K562 (cell line): ENCODE results near the gene ACAA2. TPM values are rescaled to one million over a fixed set of nuclear protein-coding genes. Genes with fewer than 3 reads are reported as not detected.

Source experiments
- ELF2 ChIP-seq: fragments of 250-450 bp; sonication (Bioruptor Pico); IDR thresholded peaks from 2 replicates; pipeline ENCODE4 v1.5.0; 2021; ENCODE audit warnings: mild to moderate bottlenecking
- FOS ChIP-seq: IDR thresholded peaks from 3 replicates; pipeline ENCODE4 v1.6.1; 2011; ENCODE audit not compliant: insufficient read length; ENCODE audit errors: extremely low read depth
- SNRNP70 ChIP-seq: fragments of 200-400 bp; formaldehyde crosslinking; optimal IDR thresholded peaks from 2 replicates; pipeline ENCODE3; 2017; ENCODE audit warnings: low read depth, low read length
- TEAD2 ChIP-seq: fragments of 450-650 bp; IDR thresholded peaks from 2 replicates; pipeline ENCODE4 v1.6.1; 2016; ENCODE audit warnings: missing genetic modification characterization, control low read depth, missing compliant biosample characterization
- ZNF436 ChIP-seq: fragments of 250-450, 450-650 bp; sonication (Bioruptor Pico); formaldehyde crosslinking; IDR thresholded peaks from 2 replicates; pipeline ENCODE4 v1.7.0; 2020; ENCODE audit warnings: mild to moderate bottlenecking
- ZNF785 ChIP-seq: fragments of 250-450 bp; sonication (Bioruptor Pico); IDR thresholded peaks from 2 replicates; pipeline ENCODE4 v1.4.0; 2020; ENCODE audit warnings: mild to moderate bottlenecking
- polyA plus RNA-seq, 8 experiments: library from polyadenylated mRNA; depleted of rRNA in 4 of 8; stranded (reverse) in 5 of 8; unstranded in 3 of 8; fragments of >200 nt; fragmentation: Nextera tagmentation in 2 of 8; fragmentation: Illumina TruSeq in 1 of 8; extraction: Ambion mirVana in 2 of 8; extraction: Trizol in 1 of 8; gene quantifications; 2 replicates each; pipeline versions ENCODE4 v1.2.1 to v1.2.3, GENCODE V29; 2011 to 2014; ENCODE audit warnings: inconsistent platforms in 1 of 8, missing spikeins in 1 of 8
- total RNA-seq, 7 experiments: library from RNA; depleted of rRNA in 6 of 7; stranded (reverse); fragments of >200 nt in 6 of 7; fragmentation: Illumina TruSeq in 2 of 7; extraction: Trizol in 2 of 7; gene quantifications; 2 replicates each; pipeline versions ENCODE4 v1.2.1 to v1.2.3, GENCODE V29; 2011 to 2021; ENCODE audit warnings: low replicate concordance in 1 of 7
- TF ChIP-seq, protein P1 (sequence below): sonication (generic); formaldehyde crosslinking; IDR thresholded peaks from 2 replicates; pipeline ENCODE4 v1.9.0; 2022; ENCODE audit warnings: mild to moderate bottlenecking, missing genetic modification reagents
- TF ChIP-seq, protein P2 (sequence below): fragments of 250-450 bp; sonication (Bioruptor Pico); IDR thresholded peaks from 2 replicates; pipeline ENCODE4 v1.8.0; 2022; ENCODE audit warnings: moderate library complexity, mild to moderate bottlenecking, inconsistent platforms
- TF ChIP-seq, protein P3 (sequence below): fragments of 150-350 bp; IDR thresholded peaks from 2 replicates; pipeline ENCODE4 v1.6.1; 2014; ENCODE audit warnings: low read depth, mild to moderate bottlenecking, low read length, borderline replicate concordance
- TF ChIP-seq, protein P4 (sequence below): sonication (generic); formaldehyde crosslinking; IDR thresholded peaks from 2 replicates; pipeline ENCODE4 v1.8.0; 2022; ENCODE audit warnings: missing genetic modification reagents, mild to moderate bottlenecking, borderline replicate concordance
- TF ChIP-seq, protein P5 (sequence below), 2 experiments: fragments of 450-650 bp; formaldehyde crosslinking in 1 of 2; IDR thresholded peaks; 2 replicates each; pipeline versions ENCODE4 v1.4.0 to v1.6.1; 2014 to 2020; ENCODE audit warnings: mild to moderate bottlenecking in 2 of 2, borderline replicate concordance in 1 of 2, low read depth in 1 of 2

Gene ACAA2
- total and polyA plus RNA-seq, 9 of the 15 experiments (the other 6 are each of a cell fraction or from before 2014, with no cell fraction given) = 13.2 to 31.5 (median 21.7) TPM

DNA sequence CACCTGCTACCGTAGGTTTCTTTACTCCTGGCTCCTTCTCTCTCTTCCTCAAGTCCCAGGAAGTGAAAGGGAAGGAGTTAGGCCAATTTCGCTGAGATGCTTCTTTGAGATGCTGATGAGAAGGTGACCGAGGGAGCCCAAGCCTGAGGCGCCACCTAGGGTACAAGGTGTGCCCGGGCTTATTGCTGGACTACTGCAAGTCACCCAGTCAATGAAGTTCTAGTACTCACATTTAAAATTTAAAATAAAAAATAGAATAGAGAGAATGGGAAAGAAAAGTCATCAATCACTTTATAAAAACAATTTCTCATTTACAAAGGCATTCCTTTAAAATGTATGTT lies 45.3 kb downstream of the ACAA2 start (continued):
- TF ChIP-seq, protein P1, sequence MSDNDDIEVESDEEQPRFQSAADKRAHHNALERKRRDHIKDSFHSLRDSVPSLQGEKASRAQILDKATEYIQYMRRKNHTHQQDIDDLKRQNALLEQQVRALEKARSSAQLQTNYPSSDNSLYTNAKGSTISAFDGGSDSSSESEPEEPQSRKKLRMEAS (CRISPR knock-in tag) = no peak
- TF ChIP-seq, protein P2, sequence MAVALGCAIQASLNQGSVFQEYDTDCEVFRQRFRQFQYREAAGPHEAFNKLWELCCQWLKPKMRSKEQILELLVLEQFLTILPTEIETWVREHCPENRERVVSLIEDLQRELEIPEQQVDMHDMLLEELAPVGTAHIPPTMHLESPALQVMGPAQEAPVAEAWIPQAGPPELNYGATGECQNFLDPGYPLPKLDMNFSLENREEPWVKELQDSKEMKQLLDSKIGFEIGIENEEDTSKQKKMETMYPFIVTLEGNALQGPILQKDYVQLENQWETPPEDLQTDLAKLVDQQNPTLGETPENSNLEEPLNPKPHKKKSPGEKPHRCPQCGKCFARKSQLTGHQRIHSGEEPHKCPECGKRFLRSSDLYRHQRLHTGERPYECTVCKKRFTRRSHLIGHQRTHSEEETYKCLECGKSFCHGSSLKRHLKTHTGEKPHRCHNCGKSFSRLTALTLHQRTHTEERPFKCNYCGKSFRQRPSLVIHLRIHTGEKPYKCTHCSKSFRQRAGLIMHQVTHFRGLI (CRISPR knock-in tag) = no peak
- TF ChIP-seq ELF2 (CRISPR knock-in tag) (no peak), ZNF436 (no peak), TEAD2 (tag) (no peak), ZNF785 (CRISPR knock-in tag) (no peak), FOS (no peak), SNRNP70 (no peak)
- TF ChIP-seq, protein P3, sequence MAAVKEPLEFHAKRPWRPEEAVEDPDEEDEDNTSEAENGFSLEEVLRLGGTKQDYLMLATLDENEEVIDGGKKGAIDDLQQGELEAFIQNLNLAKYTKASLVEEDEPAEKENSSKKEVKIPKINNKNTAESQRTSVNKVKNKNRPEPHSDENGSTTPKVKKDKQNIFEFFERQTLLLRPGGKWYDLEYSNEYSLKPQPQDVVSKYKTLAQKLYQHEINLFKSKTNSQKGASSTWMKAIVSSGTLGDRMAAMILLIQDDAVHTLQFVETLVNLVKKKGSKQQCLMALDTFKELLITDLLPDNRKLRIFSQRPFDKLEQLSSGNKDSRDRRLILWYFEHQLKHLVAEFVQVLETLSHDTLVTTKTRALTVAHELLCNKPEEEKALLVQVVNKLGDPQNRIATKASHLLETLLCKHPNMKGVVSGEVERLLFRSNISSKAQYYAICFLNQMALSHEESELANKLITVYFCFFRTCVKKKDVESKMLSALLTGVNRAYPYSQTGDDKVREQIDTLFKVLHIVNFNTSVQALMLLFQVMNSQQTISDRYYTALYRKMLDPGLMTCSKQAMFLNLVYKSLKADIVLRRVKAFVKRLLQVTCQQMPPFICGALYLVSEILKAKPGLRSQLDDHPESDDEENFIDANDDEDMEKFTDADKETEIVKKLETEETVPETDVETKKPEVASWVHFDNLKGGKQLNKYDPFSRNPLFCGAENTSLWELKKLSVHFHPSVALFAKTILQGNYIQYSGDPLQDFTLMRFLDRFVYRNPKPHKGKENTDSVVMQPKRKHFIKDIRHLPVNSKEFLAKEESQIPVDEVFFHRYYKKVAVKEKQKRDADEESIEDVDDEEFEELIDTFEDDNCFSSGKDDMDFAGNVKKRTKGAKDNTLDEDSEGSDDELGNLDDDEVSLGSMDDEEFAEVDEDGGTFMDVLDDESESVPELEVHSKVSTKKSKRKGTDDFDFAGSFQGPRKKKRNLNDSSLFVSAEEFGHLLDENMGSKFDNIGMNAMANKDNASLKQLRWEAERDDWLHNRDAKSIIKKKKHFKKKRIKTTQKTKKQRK = no peak
- TF ChIP-seq, protein P4, sequence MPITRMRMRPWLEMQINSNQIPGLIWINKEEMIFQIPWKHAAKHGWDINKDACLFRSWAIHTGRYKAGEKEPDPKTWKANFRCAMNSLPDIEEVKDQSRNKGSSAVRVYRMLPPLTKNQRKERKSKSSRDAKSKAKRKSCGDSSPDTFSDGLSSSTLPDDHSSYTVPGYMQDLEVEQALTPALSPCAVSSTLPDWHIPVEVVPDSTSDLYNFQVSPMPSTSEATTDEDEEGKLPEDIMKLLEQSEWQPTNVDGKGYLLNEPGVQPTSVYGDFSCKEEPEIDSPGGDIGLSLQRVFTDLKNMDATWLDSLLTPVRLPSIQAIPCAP (CRISPR knock-in tag) = no peak
- TF ChIP-seq, protein P5, sequence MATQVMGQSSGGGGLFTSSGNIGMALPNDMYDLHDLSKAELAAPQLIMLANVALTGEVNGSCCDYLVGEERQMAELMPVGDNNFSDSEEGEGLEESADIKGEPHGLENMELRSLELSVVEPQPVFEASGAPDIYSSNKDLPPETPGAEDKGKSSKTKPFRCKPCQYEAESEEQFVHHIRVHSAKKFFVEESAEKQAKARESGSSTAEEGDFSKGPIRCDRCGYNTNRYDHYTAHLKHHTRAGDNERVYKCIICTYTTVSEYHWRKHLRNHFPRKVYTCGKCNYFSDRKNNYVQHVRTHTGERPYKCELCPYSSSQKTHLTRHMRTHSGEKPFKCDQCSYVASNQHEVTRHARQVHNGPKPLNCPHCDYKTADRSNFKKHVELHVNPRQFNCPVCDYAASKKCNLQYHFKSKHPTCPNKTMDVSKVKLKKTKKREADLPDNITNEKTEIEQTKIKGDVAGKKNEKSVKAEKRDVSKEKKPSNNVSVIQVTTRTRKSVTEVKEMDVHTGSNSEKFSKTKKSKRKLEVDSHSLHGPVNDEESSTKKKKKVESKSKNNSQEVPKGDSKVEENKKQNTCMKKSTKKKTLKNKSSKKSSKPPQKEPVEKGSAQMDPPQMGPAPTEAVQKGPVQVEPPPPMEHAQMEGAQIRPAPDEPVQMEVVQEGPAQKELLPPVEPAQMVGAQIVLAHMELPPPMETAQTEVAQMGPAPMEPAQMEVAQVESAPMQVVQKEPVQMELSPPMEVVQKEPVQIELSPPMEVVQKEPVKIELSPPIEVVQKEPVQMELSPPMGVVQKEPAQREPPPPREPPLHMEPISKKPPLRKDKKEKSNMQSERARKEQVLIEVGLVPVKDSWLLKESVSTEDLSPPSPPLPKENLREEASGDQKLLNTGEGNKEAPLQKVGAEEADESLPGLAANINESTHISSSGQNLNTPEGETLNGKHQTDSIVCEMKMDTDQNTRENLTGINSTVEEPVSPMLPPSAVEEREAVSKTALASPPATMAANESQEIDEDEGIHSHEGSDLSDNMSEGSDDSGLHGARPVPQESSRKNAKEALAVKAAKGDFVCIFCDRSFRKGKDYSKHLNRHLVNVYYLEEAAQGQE (IDR thresholded peaks at IDR 0.05; ENCODE audit: borderline replicate concordance) = peak; percentile 43; the same call in 1 of the 2 replicates
- TF ChIP-seq, protein P5 (CRISPR knock-in tag; IDR thresholded peaks at IDR 0.05; ENCODE audit: low read depth) = no peak
